ENCODE results near the gene ERN1.
A peak's percentile ranks its signal among the peaks of the same experiment; 100 is the strongest.

The ERN1 gene

DNA sequence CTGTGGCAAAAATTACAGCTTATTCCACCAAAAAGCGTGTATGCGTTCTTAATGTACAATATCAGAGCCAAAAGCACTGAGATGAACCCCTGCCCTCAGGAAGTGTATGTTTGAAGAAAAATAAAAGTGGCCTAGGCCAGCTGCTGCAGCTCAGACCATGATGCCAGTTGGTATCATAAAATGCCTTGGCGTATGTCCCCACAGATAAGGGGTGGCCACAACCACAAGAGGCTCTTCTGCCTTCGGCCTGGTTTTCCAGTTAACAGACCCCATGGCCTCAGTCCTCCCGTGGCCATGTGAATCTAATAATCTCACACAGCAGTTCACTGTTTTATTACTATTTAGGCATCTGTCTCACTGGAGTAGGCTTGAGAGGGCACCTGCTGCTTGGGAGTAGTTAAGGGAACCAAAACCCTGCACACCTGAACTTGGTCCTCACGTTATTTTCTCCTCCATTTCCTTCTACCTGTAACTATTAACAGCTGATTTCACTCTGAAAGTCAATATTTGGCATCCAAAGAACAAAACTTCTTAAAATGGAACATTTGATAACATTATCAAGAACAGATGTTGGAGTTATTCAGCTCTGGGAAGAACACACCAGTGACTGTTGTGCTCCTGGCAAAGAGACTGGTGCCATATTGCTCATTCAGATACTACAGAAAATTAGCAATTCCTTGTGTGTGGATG, 34.8 kb upstream of the ERN1 start:
- no peak for ATAC-seq (replicated peaks)
- Mint-ChIP-seq H3K4me1 (peaks cover 2 to 7% of the 10 kb centered on the region in 2 donors), H3K27ac (no peak overlapping the region), H3K9me3 (no peaks in the 10 kb centered on the region), H3K36me3 (peaks cover 24 to 41% of the 10 kb centered on the region in 2 donors), H3K4me3 (no peak overlapping the region), H3K27me3 (no peaks in the 10 kb centered on the region)
- DNase-seq: no peak

DNA sequence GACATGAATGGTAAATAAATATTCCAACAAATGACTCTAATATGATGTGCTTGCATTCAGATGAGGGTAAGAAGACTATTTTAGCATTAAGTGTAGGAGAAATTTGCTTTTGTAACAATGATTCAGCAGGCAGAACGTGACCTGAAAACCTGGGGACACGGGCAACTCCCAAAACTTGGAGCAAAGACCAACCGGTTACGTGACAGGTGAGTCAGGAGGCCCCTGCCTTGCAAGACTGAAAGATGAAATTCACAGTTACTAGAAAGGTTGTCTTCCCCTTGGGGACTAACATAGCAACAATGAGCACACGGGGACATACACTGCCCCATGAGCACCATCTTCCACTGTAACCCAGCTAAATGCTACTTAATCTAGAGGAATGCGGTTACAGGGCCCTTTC, 33.5 kb upstream of the ERN1 start:
- ATAC-seq (replicated peaks) (no peak), DNase-seq (no peak)
- H3K4me3 Mint-ChIP-seq: no peak overlapping the region
- peaks cover 2 to 7% of the 10 kb centered on the region in 2 donors for H3K4me1 Mint-ChIP-seq
- no peak overlapping the region for H3K27ac Mint-ChIP-seq
- no peaks in the 10 kb centered on the region for H3K27me3 Mint-ChIP-seq
- H3K36me3 Mint-ChIP-seq: peaks cover 26 to 38% of the 10 kb centered on the region in 2 donors
- no peaks in the 10 kb centered on the region for H3K9me3 Mint-ChIP-seq

DNA sequence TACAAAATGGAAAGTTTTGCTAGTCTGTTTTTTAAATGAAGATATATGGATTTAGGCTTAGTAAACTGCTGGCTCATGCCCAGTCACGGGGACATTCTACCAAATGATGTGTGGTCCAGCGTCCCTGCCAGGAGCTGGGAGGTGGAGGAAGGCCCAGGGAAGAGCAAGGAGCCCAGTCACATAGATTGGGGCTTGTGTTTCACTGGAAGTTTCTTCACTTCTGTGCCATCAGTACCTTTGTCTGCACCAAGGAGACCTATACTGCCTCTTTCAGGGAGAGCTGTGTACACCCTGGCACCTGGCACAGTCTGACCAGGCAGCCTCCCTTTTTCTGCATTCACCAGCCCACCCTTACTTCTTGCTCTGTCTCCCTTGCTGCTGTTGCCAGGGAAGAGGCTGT, 32.6 kb upstream of the ERN1 start:
- H3K36me3 Mint-ChIP-seq: peaks cover 21 to 30% of the 10 kb centered on the region in 2 donors
- H3K4me1 Mint-ChIP-seq: peaks cover 0 to 3% of the 10 kb centered on the region in 2 donors
- ATAC-seq (replicated peaks) (no peak), DNase-seq (no peak)
- no peaks in the 10 kb centered on the region for H3K27me3 Mint-ChIP-seq
- no peak overlapping the region for H3K27ac Mint-ChIP-seq
- H3K9me3 Mint-ChIP-seq: no peaks in the 10 kb centered on the region
- no peak overlapping the region for H3K4me3 Mint-ChIP-seq

DNA sequence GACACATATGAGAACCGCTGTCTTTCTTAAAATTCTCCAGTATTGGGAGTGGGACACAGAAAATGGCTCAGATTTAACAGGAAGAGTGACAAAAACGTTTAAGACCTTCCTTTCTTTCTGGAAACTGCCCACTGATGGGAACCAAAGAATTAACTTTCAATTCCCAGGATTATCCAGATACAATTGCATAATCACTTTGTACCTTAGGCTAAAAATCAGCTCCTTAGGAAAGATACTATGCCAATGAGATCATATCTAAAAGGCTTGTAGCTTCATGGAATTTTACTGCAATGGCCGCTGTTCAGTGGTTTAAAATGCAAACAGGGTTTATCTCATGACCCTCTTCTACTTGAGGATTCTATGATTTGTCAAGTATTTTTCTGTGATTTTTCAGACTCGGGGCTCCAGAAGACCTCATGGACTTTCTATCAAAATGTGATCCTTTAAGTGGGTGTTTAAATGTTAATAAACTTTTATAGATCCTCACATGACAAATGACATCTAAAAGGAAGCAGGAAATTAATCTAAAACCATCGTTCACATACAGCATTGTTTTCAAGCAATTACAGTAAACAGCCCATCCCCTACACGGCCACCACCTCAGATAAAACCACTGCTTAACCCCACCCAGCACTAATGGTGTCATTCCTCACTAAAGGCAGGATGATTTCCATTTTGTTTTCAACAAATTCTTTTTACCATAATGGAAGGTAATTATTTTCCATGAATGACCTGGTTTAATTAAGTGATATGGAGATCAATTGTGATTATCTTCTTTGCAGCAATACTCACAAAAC, 31.6 kb upstream of the ERN1 start:
- Mint-ChIP-seq H3K9me3 (no peaks in the 10 kb centered on the region), H3K36me3 (peaks cover 17 to 22% of the 10 kb centered on the region in 2 donors), H3K27me3 (no peaks in the 10 kb centered on the region), H3K4me1 (no peaks in the 10 kb centered on the region), H3K4me3 (no peak overlapping the region), H3K27ac (no peak overlapping the region)
- ATAC-seq (replicated peaks) (no peak), DNase-seq (no peak)

DNA sequence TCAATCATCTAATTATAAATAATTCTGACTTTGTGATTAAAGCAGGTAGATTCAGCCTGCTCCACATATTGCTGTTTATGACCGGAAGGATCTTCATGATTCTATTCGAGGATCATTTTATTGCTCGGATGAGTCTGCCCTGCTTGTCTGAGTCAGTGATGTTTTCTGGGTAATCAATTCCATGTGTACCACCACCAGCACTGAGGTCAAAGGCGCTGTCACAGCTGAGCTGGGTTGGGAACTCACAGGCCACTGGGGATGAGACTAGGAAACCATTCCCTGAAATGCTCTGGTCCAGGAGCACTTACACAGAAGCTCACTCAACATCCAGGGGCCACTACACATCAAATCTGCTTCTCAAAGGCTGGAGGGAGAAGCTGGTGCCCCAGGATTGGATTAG, 30.4 kb upstream of the ERN1 start:
- H3K4me1 Mint-ChIP-seq: no peaks in the 10 kb centered on the region
- no peaks in the 10 kb centered on the region for H3K27me3 Mint-ChIP-seq
- H3K36me3 Mint-ChIP-seq: peaks cover 10 to 16% of the 10 kb centered on the region in 2 donors
- DNase-seq: no peak
- H3K4me3 Mint-ChIP-seq: no peak overlapping the region
- no peak for ATAC-seq (replicated peaks)
- H3K27ac Mint-ChIP-seq: no peak overlapping the region
- no peaks in the 10 kb centered on the region for H3K9me3 Mint-ChIP-seq

DNA sequence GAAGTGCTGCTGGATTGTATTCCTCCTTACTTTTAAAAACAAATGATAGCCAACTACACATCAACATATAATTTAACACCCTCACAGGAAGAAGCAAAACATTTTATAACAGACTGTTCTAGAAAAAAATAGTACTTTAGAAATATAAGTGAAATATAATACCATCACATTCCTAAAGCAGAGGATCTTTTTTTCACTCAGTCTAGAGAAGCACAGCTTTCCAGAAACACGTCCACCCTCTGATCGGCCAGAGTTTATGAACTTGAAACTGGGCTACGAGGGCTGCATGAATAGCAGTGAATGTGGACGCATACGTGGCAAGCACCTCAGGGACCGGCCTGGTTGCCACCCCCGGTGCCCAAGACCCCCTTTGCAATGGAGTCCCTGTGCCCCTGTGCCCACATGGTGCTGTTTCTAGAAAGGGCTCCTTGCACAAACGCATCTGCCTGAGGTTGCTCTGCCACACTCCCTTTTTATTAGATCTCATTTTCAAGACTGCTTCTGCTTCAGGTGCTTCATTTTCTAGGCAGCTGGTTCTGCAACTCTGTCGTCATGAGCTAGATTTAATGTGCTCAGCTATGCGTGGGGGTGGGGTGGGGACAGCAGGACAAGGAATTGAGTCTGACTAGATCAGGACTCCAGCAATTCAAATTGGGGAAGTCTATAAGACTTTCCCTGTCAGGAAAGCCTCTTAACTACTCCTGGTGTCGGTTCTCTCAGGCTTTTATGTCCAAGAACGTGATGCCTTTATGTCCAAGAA, 29.1 kb upstream of the ERN1 start:
- H3K36me3 Mint-ChIP-seq: peaks cover 15 to 17% of the 10 kb centered on the region in 2 donors
- no peak for ATAC-seq (replicated peaks)

DNA sequence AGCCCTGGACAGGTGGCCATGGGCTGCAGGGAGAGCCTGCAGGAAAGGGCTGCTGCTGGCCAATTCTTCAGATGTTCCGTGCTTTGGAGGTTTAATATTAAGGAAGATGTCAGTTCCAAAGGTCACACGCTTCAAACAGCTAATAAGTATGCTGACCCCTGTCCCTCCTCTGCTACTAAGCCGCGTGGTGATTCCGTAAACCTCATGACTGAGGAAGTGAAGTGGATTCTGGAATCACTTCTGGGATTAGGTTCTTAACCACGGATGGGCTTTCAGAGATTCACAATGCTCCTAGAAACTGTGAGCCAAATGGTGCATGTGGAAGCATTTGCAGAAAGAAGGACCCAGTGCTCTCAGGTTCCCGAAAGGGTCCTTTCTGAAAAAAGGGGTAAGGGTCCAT, 28.5 kb upstream of the ERN1 start:
- no peaks in the 10 kb centered on the region for H3K27me3 Mint-ChIP-seq
- peaks cover 18 to 21% of the 10 kb centered on the region in 2 donors for H3K36me3 Mint-ChIP-seq
- DNase-seq (no peak), ATAC-seq (replicated peaks) (no peak)
- no peaks in the 10 kb centered on the region for H3K9me3 Mint-ChIP-seq
- H3K4me1 Mint-ChIP-seq: no peaks in the 10 kb centered on the region
- no peak overlapping the region for H3K27ac Mint-ChIP-seq
- no peak overlapping the region for H3K4me3 Mint-ChIP-seq

More for the DNA sequence above, 29.1 kb upstream of the ERN1 start:
- no peak overlapping the region for H3K27ac Mint-ChIP-seq
- no peaks in the 10 kb centered on the region for H3K4me1 Mint-ChIP-seq
- no peaks in the 10 kb centered on the region for H3K27me3 Mint-ChIP-seq
- no peak for DNase-seq
- no peaks in the 10 kb centered on the region for H3K9me3 Mint-ChIP-seq
- no peak overlapping the region for H3K4me3 Mint-ChIP-seq

DNA sequence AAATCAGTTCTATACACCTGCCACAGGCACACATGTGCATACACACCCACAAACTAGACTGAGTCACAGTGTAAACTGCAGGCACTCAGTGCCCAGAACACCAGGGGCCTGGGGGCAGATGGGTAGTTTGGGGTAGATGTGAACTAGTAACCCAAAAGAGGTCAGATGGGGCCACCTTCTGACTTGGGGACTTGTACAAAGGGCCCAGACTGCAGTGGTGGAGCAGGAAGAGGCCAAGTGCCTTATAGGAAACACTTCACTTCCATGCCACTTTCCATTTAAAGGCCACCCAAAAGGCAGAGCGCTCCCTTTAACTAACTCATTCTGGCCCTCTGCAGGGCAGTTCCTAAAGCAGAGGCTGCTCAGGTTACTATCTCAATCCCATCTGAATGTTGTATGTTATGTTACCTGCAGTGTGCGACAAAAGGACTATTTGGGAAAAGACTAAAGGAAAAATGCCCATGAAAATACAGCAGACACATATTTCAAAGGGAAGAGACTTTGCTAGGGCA, 27.8 kb upstream of the ERN1 start:
- no peaks in the 10 kb centered on the region for H3K4me1 Mint-ChIP-seq
- ATAC-seq (replicated peaks) (no peak), DNase-seq (no peak)
- H3K9me3 Mint-ChIP-seq: no peaks in the 10 kb centered on the region
- H3K4me3 Mint-ChIP-seq: no peak overlapping the region
- H3K27me3 Mint-ChIP-seq: no peaks in the 10 kb centered on the region
- peaks cover 25 to 28% of the 10 kb centered on the region in 2 donors for H3K36me3 Mint-ChIP-seq
- H3K27ac Mint-ChIP-seq: no peak overlapping the region

DNA sequence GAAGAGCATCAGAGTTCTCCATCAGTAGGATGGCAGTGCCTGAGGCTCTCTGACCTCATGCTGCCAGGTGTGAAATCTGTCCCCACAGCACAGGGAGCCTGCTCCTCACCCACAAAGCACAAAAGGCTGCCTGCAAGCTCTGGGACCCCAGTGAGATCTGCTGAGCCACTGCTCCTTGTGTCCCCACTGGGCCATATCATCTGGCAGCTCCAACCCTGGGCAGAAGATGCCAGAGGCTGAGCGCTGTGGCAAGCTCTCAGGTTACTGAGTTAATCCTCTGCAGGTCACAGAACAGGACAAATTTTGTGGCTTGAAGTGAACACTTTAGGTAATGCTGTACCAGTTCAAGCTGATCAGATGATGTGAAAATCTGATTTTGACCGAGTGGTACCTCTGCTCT, 26.7 kb upstream of the ERN1 start:
- no peak overlapping the region for H3K27ac Mint-ChIP-seq

DNA sequence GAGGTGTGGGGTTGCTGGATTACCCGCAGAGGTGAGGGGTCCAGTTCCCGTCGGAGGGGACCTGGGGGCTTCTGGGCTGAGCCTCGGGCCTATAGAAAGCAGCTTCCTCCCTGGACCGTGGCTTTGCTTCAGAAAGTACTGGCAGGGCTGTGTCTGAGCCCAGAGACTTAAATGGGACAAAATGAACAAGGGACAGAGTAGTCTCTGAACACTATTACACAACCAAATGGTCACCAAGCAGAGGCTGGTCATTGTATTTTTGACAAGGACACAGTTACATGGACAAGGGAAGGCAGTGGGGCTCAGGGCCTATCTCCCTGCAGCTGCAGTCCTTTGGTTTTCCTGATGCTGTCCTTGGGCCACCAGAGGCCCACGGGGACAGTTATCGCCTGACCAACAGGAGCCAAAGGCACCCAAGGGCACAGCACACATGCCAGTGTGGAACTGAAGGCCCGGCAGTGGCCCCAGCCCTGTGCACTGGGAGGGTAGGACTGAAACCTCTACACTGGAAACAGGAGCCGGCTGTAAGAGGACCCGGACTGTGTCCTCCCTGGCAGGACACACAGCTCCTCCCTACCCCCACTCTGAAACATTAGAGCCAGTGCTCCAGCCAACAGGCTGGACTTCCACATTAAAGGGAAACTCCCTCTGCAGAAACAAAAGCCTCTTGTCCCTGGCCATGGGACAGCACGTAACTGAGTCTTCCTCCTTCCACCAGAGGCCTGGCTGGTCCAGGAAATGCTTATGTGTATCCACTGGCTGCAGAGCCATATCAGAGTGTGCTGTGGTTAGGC, 26.0 kb upstream of the ERN1 start:
- Mint-ChIP-seq H3K4me1 (no peaks in the 10 kb centered on the region), H3K27ac (peak overlapping the region; percentile 62)

More for the DNA sequence above, 26.7 kb upstream of the ERN1 start:
- Mint-ChIP-seq H3K9me3 (no peaks in the 10 kb centered on the region), H3K27me3 (no peaks in the 10 kb centered on the region), H3K4me3 (no peak overlapping the region), H3K4me1 (no peaks in the 10 kb centered on the region), H3K36me3 (peaks cover 32% of the 10 kb centered on the region in 2 donors)
- no peak for ATAC-seq (replicated peaks)
- DNase-seq: no peak

DNA sequence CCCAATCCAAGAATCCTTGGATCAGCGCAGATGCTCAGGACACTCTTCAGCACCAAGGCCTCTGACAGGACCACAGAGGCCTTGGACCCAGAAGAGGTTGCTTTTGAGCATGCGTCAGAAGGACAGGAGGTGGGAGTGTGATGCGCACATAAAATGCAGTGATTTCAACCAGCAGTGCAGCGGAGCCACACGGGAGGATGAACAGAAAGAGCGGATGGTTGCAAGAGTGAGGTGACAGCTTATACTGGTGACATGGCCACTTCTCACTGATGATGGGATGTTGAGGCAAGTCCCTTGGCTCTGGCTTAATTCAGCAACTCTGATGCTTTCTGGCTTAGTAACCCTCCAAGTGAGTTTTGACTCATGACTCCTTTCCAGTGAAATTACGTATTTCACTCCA, 25.2 kb upstream of the ERN1 start:
- no peaks in the 10 kb centered on the region for H3K9me3 Mint-ChIP-seq
- ATAC-seq (replicated peaks): no peak
- H3K36me3 Mint-ChIP-seq: peaks cover 29 to 31% of the 10 kb centered on the region in 2 donors
- DNase-seq: no peak
- H3K4me3 Mint-ChIP-seq: no peak overlapping the region
- H3K27ac Mint-ChIP-seq: no peak overlapping the region
- H3K27me3 Mint-ChIP-seq: no peaks in the 10 kb centered on the region
- H3K4me1 Mint-ChIP-seq: no peaks in the 10 kb centered on the region

More for the DNA sequence above, 26.0 kb upstream of the ERN1 start:
- Mint-ChIP-seq H3K9me3 (no peaks in the 10 kb centered on the region), H3K4me3 (no peak overlapping the region), H3K27me3 (no peaks in the 10 kb centered on the region), H3K36me3 (peaks cover 31 to 32% of the 10 kb centered on the region in 2 donors)
- DNase-seq: no peak
- ATAC-seq (replicated peaks): no peak

DNA sequence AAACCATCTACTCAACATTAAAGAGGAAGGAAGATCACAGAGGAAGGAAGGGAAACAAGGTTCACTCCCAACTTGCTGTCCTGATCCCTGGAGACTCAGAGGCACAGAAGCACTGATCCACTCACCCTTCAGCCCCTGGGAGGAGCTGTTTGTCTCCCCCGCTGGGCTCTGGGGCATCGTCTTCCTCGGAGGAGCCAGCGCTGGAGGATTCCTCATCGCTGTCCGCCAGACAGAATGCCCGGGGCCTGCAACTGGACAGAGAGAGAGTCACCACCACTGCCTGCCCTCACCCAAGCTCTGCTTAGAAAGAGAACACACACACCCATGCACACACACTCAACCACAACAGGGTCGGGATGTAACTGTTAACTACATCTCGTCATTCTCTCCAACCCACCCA, 24.8 kb upstream of the ERN1 start:
- Mint-ChIP-seq H3K9me3 (no peaks in the 10 kb centered on the region), H3K4me1 (no peaks in the 10 kb centered on the region), H3K27ac (no peak overlapping the region), H3K36me3 (peaks cover 29 to 32% of the 10 kb centered on the region in 2 donors), H3K4me3 (no peak overlapping the region), H3K27me3 (no peaks in the 10 kb centered on the region)
- DNase-seq (no peak), ATAC-seq (replicated peaks) (no peak)

DNA sequence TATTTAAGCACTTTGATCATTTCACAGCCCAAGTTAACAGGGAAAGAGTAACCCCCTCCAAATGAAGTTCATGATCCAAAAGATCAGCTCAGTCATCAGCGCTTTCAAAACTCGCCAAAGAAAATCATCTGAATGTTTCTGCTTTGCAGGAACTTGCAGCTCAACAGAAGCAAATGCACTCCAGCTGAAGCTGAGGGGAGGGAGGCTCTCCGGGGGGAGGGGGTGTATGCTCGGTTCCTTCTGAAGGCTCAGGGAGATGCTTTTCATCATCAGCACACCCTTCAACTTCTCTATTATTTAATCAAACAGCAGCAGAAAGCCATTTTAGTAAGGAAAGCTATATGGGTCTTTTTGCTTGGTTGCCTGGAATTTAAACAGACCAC, 24.4 kb upstream of the ERN1 start:
- Mint-ChIP-seq H3K27me3 (no peaks in the 10 kb centered on the region), H3K4me1 (no peaks in the 10 kb centered on the region), H3K27ac (peak overlapping the region; percentile 5), H3K4me3 (no peak overlapping the region), H3K9me3 (no peaks in the 10 kb centered on the region), H3K36me3 (peaks cover 32% of the 10 kb centered on the region in 2 donors)
- ATAC-seq (replicated peaks) (no peak), DNase-seq (no peak)

Measured in stimulated activated naive B cell treated with anti-CD40 and anti-IgM and Interleukin-4, amounts not matched to agents 10 μg/mL and 1 μg/mL and 100 μg/mL, for 72 hours (primary cell).